Measurements from ENCODE around the gene SIRPB2.

GRCh38 chr20:1469306-1469905 lies 21.8 kb downstream of the SIRPB2 start:
- TF ChIP-seq CTCF (IDR thresholded peaks at IDR 0.05) (no peak), ELK1 (IDR thresholded peaks at IDR 0.05; ENCODE audit: low read depth, low read length) (no peak), EP300 (IDR thresholded peaks at IDR 0.05) (no peak), REST (IDR thresholded peaks at IDR 0.05) (no peak), CBX8 (IDR thresholded peaks at IDR 0.05) (no peak), POLR2A (IDR thresholded peaks at IDR 0.05; ENCODE audit: low read length) (no peak), POLR2AphosphoS2 (conservative IDR thresholded peaks at IDR 0.05; ENCODE audit: low read length) (no peak), MAX (IDR thresholded peaks at IDR 0.05) (no peak)

Measured in A549 (cell line).